Head of caudate nucleus (tissue), 42 donors: ENCODE results near the gene TMEM163.
A peak's percentile ranks its signal among the peaks of the same experiment; 100 is the strongest.
"Not testable (repeated sequence)": the region's sequence is repeated elsewhere in the genome, so short reads cannot be mapped to it uniquely, and the experiment has no call there.

Experiments
- DNase-seq, 42 donors: peaks; one replicate each; pipeline versions ENCODE4 v3.0.0 to v3.0.0-alpha.2; 2020 to 2021; ENCODE audit warnings: mixed read lengths in 7 of 42
- intact Hi-C: fragments of 100-400 bp; cut with DNase I; formaldehyde crosslinking; loops from one replicate; pipeline ENCODE4 v1.15.0; 2022

Gene TMEM163

DNA sequence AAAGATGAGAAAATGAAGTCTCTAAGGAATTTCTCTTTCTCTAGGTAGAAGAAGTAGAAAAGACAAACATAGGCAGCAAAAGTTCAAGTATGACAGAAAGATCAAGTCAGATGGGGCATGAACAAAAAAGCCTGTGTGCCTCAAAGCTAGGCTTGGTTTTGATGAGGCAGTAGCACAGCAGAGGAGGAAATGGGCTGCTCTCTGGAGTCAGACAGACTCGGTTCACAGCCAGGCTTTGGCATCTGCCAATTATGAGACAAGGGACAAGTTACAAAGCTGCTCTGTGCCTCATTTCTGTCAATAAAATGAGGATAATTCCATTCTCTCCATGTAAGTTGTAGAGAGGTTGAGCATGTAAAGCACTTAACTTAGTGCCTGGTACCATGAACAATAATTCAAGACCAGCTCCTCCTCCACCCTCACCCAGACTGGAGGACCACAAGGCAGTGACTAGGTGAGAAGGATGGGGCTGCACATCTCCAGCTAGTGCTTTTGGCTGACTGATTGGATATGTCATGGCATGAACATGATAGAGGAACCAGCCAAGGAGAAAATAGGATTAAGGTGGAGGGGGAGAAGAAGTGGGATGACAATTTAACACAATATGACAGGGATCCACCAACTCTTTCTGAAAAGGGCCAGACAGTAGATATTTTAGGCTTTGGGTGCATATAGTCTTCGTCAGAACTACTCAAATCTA is 84.6 kb downstream of the TMEM163 start:
- peak in 23 of 42 donors; percentile 14 to 64 (median 36) for DNase-seq
- intact Hi-C loops: no loop called here

- intact Hi-C loops: no loop called here
Observed at GRCh38 chr2:134630504-134631159, 88.2 kb downstream of the TMEM163 start.

DNA sequence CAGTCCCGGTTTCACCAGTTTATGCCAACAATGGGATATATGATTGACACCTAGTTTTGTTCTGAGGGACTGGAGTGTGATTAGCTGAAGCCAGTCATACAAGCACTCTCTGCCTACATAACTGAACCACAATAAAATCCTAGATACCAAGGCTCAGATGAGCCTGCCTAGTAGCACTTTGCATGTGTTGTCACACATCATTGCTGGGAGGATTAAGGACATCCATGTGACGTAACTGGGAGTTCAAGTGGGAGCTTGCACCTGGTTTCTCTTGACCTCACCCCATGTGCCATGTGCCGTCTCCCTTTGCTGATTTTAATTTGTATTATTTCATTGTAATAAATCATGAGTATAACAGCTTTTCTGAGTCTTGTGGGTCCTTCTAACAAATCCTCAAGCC is 90.3 kb downstream of the TMEM163 start:
- intact Hi-C loops: no loop called here
- DNase-seq: no peak

More at GRCh38 chr2:134630504-134631159, 88.2 kb downstream of the TMEM163 start:
- DNase-seq: peak in 5 of 42 donors; percentile 7 to 50 (median 27)

GRCh38 chr2:134626781-134627180 is 92.0 kb downstream of the TMEM163 start:
- no peak for DNase-seq
- intact Hi-C loops: no loop called here

DNA sequence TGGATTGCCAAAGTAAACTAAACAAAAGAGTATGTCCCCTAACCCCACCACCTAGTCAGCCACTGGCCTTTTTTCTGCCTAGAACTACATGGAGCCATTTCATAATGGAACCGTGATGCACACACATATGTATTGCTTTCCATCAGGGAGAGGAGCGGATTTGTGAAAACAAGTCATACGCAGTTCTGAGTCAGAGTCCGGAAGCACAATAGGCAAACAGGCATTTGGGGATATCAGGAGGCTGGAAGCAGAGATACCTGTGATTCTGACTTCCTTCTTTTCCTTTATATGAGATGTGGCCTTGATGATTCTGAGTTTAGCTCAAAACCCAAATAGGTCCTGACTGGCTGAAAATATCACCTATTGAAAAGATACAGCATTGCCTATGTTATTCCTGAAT is 93.5 kb downstream of the TMEM163 start:
- intact Hi-C loops: no loop called here
- no peak for DNase-seq

GRCh38 chr2:134623796-134624195 is 95.0 kb downstream of the TMEM163 start:
- no peak for DNase-seq
- intact Hi-C loops: no loop called here

DNA sequence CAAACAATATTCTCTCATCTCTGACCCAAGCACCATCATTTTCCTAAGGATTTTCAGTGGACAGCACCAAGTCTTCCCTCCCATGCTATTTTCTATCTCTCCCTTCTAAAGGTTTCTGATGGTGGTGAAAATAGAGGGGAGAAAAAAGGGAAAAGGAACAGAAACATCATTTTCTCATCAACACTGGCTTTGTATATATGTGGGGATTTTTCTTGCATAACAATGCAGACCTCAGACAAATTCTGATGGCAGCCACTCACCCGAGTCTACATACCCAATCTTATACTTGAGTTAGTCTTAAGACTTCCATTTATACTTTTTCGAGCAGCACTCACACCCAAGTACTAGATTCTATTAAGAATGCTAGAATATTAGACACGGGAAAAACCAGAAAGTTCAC is 95.8 kb downstream of the TMEM163 start:
- DNase-seq: no peak
- intact Hi-C loops: no loop called here

DNA sequence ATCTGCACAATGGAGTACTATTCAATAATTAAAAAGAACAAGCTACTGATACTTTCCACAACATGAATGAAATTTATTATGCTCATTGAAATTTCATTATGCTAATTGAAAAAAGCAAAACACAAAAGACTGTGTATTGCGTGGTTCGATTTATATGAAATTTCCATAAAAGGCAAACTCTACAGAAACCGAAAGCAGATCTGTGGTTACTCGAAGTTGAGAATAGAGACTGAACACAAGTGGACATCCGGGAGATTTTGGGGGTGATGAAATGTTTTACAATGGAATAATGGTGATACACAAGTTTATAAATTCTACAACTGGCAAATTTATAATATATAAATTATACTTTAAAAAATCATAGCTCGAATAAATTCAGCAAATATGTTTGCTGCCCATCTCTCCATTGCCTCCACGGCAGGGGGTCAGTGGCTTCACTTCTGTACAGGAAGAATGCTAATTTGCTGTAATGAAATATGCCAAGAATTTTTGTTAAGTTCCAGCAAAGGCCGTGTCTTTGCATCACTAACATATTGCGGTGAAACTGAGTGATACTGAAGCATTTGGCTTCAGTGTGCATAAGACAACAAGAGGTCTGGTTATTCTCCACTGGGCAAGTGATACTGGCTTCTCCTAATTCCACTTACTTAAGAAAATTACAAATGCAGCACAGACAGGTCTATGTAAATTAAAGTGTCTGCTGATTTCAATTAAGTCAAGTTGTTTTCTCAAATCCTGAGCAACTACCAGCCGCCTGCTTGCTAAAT is 96.7 kb downstream of the TMEM163 start:
- no peak for DNase-seq
- intact Hi-C loops: no loop called here

DNA sequence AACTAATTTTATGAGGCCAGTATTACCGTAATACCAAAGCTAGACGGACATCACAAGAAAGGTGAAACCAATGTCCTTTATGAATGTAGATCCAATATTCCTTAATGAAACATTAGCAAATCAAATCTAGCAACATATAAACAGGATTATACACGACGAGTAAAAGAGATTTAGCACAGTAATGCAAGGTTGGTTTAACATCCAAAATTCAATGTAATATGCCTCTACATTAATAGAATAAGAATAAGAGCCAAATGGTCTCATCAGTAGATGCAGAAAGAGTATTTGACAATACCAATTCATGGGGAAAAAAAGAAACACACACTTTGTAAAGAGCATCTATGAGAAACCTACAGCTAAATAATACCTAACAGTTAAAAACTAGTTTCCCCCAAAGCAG is 99.5 kb downstream of the TMEM163 start:
- no peak for DNase-seq
- intact Hi-C loops: no loop called here

GRCh38 chr2:134615480-134615879 is 103.3 kb downstream of the TMEM163 start:
- intact Hi-C loops, DNase-seq: not testable (repeated sequence)

GRCh38 chr2:134611316-134611715 is 107.5 kb downstream of the TMEM163 start:
- no peak for DNase-seq
- intact Hi-C loops: no loop called here

DNA sequence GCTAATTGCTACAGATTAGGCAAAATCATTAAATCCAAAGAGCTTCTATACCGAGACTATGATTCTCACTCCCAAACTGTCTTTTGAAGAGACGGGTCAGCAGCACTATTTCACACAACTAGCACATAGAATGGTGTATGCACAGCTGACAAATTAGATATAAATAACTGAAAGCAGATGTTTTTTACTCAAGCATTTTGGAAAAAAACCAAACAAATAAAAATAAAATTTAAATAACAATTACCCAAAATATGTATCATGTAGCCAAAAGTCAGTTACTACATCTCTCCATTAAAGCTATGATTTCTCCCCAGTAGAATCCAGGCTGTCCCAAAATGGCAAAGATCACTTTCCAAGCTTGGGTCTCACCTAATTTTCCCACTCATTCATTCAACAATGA is 107.9 kb downstream of the TMEM163 start:
- no peak for DNase-seq
- intact Hi-C loops: no loop called here

DNA sequence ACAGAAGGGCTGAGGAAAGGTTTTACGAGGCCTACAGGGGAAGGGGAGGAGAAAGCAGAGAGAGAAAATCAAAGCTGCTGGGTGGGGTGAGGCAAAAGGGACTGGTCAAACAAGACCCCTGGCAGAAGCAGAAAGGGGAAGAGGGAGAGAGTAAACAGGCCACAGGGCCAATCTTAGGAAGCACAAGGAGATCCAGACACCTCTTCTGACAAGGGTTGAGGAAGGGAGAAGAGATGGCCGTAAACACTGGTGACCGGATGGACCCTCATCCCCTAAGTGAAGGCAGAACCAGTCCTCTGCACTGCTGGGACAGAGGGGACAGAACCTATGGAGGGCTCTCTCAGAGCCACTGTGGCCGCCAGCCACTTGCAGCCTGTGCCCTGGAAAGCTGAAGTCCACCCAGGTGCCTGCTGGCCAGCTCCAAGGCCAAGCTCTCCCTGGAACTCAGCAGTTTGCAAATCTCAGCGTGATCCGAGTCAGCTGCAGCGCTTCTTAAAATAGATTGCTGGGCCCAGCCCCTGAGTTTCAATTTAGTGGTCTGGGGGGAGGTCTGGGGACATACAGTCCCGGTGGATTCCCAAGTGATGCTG is 108.8 kb downstream of the TMEM163 start:
- intact Hi-C loops: no loop called here
- DNase-seq: no peak

GRCh38 chr2:134603966-134604365 is 114.8 kb downstream of the TMEM163 start:
- intact Hi-C loops: no loop called here
- DNase-seq: no peak

- no peak for DNase-seq
- intact Hi-C loops: no loop called here
Observed at GRCh38 chr2:134602666-134603065, 116.1 kb downstream of the TMEM163 start.

GRCh38 chr2:134601264-134601663 is 117.5 kb downstream of the TMEM163 start:
- no peak for DNase-seq
- intact Hi-C loops: no loop called here

DNA sequence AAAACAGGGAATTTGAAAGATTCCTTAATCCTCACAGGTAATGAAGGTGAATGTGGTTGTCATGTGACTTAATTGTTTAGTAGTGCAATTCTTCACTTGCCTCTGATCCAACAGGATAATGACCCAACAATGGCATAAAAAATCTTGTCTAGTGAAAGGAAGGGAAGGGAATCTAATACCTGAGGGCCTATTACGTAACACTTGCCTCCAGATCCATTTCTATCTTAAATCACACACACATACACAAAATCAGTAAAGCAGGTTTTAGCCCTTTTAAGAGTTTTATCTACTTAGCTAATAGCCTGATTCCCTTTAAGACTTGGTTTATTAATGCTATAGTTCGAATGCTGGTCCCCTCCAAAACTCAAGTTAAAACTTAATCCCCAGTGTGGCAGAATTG is 118.6 kb downstream of the TMEM163 start:
- no peak for DNase-seq
- intact Hi-C loops: no loop called here

GRCh38 chr2:134599236-134599635 is 119.6 kb downstream of the TMEM163 start:
- intact Hi-C loops: no loop called here
- no peak for DNase-seq

GRCh38 chr2:134594399-134594798 is 124.4 kb downstream of the TMEM163 start:
- no peak for DNase-seq

GRCh38 chr2:134593519-134593918 is 125.3 kb downstream of the TMEM163 start:
- DNase-seq: no peak
- intact Hi-C loops: no loop called here

More at GRCh38 chr2:134594399-134594798, 124.4 kb downstream of the TMEM163 start:
- intact Hi-C loops: no loop called here
